GM18520 (cell line): ENCODE measurements around the gene MAT1A.
A peak's percentile ranks its signal among the peaks of the same experiment; 100 is the strongest.
"Not testable (repeated sequence)": the region's sequence is repeated elsewhere in the genome, so short reads cannot be mapped to it uniquely, and the experiment has no call there.

ENCODE experiments used
- ATAC-seq: cut with Tn5 transposase; IDR thresholded peaks from one replicate; pipeline ENCODE4 v1.9.1; 2021; ENCODE audit not compliant: unreplicated experiment

The MAT1A gene

DNA sequence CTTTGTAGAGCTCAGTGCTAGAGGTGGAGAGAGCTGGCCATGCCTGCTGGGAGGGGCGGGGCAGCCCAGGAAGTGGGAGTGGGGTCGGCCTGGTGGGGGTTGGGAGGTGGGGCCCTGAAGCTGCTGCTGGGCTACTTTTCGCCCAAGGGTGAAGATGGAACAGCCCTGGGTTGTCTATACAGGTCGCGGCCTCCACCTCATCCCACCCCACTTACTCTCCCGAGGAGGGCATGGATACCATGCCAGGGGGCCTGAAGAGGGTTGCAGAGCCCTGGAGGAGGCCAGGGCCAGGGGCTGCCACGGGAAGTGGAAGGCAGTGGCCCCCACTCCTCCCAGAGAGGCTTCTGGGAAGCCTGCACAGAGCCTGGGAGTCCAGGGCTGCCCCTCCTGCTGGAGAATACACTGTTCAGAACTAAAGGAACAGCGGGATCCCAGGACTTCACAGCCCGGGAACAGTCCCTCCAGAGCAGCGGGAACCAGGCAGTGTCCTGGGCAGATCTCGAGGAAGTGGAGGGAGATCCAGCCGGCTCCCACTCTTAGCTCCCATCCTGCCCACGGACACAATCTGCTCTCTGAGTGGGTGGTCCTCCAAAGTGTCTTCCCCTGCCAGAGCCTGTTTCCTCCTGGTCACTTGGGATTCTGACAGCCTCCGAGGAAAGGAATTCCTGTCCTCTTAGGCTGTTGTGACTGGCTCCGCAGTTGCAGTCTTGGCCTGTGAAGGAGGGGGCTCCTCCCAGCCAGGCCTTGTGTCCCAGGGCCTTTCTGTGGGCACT, 23.5 kb downstream of the MAT1A start:
- ATAC-seq, result no peak

DNA sequence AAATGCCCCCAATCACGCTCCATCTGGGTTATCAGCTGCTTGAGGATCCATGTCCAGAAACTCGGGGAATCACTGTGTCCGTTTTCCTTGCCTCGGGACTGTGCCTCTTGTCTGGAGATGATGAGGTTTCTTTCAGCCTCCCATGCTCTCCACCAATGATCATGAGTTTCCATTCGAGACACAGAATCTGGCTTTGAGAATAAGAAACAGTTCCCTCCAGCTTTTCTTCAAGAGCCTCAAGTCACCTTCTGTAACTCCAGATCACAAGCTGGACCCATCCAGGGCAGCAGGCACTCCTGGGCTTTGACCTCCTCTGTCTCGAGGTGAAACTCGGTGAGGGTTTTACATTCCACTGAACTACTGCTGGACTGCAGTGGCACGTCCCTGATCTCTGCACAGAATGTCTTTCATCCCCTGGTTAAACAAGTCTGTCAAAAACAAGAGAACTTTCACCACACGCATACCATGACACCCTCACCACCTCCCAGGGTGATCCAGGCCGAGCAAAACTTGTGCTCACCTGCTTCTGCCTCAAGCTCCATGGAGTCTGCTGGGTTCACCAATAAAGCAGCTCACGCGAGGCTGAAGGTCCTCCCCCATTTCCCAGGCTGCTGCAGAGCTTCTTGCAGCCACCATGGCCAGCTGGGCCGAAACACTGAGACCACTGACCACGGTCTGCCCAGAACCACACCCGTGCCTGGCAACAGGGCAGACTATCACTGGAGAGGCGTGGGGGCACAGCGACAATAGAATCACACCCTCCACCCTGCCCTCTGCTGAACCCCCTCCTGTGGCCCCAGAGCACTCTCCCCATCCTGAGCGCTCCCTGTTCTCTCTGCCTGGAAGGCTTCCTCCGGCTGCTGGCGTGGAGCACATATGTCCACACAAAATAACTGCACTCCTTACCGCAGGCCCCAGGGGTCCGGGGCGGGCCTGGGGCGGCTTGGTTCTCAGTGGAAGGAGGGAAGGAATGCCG, 25.1 kb downstream of the MAT1A start:
- ATAC-seq, result no peak

DNA sequence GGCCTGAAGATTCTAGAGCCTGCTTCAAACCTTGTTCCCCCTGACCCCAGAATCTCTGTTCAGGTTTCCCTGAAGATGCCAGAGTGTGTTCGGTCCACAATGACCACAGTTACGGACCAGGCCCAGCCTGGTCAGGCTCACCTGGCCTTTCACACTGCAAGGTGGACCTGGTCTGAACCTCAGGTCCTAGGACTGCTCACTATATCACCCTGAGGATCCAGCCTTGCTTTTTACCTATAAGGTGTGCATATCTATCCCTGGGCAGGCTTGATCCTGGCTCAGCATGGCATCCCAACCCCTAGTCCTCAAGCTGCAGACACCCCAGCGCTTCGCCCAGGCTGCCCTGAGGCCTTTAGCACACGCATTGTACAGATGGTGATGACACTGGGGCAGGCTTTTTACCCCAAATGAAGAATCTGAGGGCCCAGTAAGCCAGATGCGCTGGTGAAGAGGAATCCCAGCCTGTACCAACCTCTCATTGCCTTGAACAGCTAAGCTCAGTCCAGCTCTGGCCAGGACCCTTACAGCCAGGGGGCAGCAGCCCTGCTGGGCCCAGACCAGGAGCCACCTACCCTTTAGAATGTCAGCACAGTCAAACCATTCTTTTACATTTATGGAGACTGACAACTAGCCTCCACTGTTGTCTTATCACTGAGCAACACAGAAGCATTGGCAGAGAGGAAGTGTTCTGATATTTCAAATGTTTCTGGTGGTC, 28.0 kb downstream of the MAT1A start:
- ATAC-seq, result no peak

DNA sequence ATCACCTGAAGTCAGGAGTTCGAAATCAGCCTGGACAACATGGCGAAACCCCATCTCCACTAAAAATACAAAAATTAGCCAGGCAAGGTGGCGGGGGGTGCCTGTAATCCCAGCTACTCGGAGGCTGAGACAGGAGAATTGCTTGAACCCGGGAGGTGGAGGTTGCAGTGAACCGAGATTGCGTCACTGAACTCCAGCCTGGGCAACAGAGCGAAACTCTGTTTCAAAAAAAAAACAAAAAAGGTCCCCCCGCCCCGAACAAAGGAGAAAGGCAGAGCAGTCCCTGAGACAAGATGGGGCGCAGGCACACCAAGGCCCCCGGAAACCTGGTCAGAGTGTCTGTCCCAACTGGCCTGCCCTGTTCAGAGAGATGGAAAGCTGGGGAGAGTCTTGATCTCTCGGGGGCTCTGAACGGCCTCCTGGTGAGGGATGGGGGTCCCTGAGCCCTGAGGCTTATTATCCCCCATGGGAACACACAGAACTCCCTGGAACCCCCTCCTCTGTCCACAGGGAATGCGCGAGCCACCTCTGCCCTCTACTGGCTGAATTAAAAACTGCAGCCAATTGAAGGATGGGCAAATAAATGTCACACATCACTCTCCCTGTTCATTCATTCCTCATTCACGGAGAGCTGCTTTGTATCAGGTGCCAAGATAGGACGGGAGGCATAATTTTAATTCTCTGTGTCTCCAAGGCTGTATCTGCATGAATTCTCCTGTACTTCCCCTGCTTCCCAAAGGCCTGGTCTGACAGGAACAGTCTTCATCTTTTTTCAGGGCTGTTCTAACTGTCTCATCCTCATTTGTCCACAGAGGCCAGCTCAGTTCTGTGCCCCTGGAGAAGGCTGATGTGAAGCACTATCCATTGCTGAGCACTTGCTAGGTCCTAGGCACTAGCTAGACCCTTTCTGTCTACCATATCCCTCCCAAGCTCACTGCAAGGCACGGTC, 28.9 kb downstream of the MAT1A start:
- no peak for ATAC-seq

DNA sequence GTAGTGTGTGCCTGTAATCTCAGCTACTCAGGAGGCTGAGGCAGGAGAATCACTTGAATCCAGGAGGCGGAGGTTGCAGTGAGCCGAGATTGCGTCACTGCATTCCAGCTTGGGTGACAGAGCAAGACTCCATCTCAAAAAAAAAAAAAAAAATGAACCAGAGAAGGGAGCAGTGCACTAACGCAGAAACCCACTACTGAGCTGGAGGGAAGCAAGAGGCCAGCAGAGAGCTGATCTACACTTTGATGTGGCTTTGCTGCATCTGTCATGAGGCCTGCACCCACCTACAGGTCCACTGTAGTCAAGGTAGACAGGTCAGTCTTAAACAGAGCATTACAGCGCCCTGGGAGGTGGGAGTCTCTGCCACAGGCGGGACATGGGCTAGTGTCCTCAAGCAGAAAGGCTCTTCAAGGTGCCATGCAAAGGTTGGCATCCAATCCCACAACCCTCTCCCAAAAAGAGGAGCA, 30.0 kb downstream of the MAT1A start:
- ATAC-seq, result no peak

GRCh38 chr10:80256798-80257197, 32.7 kb downstream of the MAT1A start:
- not testable (repeated sequence) for ATAC-seq

GRCh38 chr10:80254726-80255125, 34.7 kb downstream of the MAT1A start:
- not testable (repeated sequence) for ATAC-seq

DNA sequence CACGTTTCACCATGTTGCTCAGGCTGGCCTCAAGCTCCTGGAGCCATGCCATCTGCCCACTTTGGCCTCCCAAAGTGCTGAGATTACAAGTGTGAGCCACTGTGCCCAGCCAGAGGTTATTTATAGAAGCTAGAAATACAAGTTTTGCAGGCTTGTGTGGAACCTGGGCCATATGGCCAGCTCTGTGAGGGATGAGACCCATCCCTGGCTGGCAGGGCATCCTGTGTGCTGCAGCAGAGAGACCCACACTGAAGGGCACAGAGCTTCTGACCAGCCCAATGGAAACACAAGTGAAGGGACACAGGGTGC, 35.5 kb downstream of the MAT1A start:
- ATAC-seq, result not testable (repeated sequence)

DNA sequence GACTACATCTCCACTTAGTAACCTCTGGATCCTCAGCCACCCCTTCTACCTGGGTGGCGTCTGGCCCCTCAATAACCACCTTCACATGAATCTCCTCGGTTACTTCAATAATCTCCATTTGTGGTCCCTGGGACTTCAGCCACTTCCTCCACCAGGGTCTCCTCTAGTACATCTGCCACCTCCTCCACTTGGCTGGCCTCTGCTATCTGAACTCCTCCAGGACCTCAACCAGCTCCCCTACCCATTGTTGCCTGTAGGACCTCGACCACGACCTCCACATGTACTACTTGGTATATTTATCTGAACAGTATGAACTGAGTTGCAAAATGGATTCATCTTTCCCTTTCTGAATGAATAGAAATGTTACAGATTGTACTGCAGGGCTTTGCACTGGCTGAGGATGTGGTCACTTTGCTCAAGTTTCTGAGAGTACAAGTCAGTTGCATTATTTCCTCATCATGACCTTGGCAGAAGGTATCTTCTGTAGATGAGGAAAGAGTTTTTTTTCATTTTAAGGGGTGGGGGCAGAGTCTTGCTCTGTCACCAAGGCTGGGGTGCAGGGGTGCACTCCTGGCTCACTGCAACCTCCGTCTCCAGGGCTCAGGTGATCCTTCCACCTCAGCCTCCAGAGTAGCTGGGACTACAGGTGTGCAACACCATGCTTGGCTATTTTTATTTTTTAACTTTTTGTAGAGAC, 36.0 kb downstream of the MAT1A start:
- ATAC-seq, result peak; percentile 74

DNA sequence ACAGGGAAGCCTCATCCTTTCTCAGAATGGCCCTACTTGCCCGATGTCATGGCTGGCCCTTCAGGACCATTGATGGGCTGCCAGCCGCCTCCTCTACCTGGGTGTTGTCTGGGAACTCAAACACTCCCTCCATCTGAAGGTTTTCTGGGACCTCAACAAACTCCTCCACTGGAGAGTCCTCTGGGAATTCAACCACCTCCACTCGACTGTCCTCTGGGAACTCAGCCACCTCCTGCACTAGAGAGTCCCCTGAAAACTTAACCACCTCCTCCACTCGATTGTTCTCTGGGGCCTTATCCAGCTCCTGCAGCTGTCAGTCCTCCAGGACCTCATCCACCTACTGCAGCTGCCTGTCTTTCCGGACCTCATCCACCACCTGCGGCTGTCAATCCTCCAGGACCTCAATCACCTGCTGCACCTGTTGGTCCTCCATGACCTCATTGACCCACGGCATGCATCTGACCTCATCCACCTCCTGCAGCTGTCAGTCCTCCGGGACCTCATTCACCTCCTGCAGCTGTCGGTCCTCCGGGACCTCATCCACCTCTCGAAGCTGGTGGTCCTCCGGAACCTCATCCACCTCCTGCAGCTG, 37.1 kb downstream of the MAT1A start:
- ATAC-seq, result no peak

GRCh38 chr10:80251703-80252280, 37.7 kb downstream of the MAT1A start:
- not testable (repeated sequence) for ATAC-seq

DNA sequence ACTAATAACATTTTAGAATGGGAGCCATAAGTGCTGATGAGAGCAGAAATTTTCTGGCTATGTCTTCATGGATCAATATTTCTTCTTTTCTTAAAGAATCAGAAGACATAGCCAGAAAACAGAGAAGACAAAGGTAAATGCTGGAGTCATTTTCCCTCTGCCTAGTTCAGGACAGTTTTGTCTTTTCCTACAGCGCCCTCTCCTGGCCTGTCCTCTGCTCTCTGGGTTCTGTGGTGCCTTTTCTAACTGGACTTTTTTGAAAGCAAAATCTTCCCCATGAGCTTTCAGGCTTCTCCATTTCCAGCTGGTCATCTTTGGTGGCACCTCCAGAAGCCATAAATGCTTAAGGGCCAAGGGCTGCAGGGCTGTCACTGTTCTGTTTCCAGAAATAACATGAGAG, 39.1 kb downstream of the MAT1A start:
- ATAC-seq, result not testable (repeated sequence)

DNA sequence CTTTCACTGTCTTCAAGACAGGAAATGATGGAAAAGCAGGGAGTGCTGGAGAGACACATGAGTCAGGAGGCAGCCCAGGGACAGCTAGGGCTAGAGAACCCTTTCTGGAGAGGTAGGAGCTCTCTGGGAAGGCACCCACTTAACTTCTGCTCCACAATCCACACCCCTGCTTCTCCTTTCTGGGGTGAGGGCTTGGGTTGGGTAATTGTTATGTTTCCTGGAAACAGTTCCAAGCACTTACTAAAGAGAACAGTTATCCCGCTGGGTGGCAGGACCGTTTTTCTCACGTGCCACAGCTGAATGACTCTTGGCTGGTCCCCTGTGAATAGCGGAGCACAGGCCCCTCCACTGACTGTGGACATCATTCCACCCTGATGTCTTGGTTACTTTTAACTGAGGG, 39.6 kb downstream of the MAT1A start:
- not testable (repeated sequence) for ATAC-seq

DNA sequence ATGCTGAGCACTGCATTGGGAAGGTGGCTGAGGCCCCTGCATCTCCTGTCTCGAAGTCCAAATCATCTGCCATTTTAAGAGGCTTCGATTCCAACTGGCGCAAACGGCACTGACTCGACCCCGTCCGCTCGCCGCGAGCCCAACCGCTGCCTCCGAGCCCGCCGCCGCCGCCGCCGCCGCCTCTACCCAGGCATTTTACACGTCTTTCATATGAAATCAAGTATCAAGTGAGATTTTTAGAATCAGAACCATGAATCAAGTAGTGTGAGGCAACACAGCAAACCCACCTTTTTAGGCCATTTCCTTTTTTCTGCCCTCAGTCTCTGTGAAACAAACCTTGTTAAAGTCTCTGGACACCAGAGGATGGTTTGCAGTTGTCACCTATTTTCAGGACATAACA, 41.8 kb downstream of the MAT1A start:
- ATAC-seq, result not testable (repeated sequence)

- not testable (repeated sequence) for ATAC-seq
Observed at GRCh38 chr10:80244371-80244770, 45.1 kb downstream of the MAT1A start.

DNA sequence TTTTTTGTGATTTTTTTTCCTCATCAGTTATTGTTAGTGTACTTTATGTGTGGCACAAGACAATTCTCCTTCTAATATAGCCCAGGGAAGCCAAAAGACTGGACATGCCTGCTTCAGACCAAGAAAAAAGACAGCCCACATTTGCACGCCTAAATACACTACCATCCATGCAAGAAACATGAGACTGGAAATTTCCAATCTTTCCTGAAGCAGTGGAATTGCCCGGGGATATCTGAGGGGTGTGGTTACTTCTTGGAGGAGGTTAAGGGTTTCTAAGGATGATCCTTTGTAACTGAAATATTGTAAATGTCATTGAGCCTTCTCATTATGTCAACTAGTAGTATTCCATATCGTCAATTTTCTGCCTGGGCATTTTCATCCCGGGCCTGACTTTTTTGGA, 47.1 kb downstream of the MAT1A start:
- not testable (repeated sequence) for ATAC-seq

- ATAC-seq, result not testable (repeated sequence)
Observed at GRCh38 chr10:80236457-80236856, 53.0 kb downstream of the MAT1A start.

- peak; percentile 99 for ATAC-seq
Observed at GRCh38 chr10:80234331-80235235, 54.9 kb downstream of the MAT1A start.
